SU-DHL-6 (cell line): ENCODE data around the gene PGAP3.

Source experiments
- CTCF ChIP-seq: fragments of 200-600 bp; sonication (generic); IDR thresholded peaks from one replicate; pipeline ENCODE4 v1.5.1; 2017; ENCODE audit warnings: antibody characterized with exemption, mild to moderate bottlenecking, low read length, moderate library complexity; ENCODE audit not compliant: insufficient read depth, poor library complexity, severe bottlenecking
- EZH2phosphoT487 ChIP-seq: fragments of 200-600 bp; sonication (generic), shearing (Covaris generic); conservative IDR thresholded peaks from 2 replicates; pipeline ENCODE4 v1.6.1; 2018; ENCODE audit warnings: mild to moderate bottlenecking, antibody characterized with exemption, low read length, moderate library complexity, mixed read lengths

GRCh38 chr17:39673335-39674081, 14.3 kb downstream of the PGAP3 start:
- TF ChIP-seq CTCF = no peak
- TF ChIP-seq EZH2phosphoT487 = no peak
